ENCODE results near the gene ACRBP.

DNA sequence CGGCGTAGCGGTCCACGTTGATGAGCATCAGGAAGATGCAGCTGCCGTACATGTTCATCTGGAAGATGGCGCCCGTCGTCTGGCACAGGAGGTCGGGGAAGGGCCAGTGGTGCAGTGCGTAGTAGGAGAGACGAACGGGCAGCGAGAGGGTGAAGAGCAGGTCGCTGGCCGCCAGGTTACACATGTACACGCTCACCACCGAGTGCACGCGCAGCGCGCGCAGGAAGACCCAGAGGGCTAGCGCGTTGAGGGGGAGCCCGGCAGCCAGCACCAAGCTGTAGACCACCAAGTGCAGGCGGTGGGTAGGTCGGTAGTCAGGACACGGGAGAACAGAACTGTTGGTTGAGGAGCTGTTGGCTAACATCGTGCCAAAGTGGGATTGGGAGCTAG lies 26.4 kb downstream of the ACRBP start:
- TF ChIP-seq, protein P1, sequence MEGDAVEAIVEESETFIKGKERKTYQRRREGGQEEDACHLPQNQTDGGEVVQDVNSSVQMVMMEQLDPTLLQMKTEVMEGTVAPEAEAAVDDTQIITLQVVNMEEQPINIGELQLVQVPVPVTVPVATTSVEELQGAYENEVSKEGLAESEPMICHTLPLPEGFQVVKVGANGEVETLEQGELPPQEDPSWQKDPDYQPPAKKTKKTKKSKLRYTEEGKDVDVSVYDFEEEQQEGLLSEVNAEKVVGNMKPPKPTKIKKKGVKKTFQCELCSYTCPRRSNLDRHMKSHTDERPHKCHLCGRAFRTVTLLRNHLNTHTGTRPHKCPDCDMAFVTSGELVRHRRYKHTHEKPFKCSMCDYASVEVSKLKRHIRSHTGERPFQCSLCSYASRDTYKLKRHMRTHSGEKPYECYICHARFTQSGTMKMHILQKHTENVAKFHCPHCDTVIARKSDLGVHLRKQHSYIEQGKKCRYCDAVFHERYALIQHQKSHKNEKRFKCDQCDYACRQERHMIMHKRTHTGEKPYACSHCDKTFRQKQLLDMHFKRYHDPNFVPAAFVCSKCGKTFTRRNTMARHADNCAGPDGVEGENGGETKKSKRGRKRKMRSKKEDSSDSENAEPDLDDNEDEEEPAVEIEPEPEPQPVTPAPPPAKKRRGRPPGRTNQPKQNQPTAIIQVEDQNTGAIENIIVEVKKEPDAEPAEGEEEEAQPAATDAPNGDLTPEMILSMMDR (IDR thresholded peaks at IDR 0.05) = no peak
- TF ChIP-seq POLR2A (IDR thresholded peaks at IDR 0.05) (no peak), EP300 (IDR thresholded peaks at IDR 0.05) (no peak)

Data from ovary (tissue), 3 donors.